Measurements from ENCODE around the gene CD300LG.
"Not testable (repeated sequence)": the region's sequence is repeated elsewhere in the genome, so short reads cannot be mapped to it uniquely, and the experiment has no call there.

CD300LG gene

DNA sequence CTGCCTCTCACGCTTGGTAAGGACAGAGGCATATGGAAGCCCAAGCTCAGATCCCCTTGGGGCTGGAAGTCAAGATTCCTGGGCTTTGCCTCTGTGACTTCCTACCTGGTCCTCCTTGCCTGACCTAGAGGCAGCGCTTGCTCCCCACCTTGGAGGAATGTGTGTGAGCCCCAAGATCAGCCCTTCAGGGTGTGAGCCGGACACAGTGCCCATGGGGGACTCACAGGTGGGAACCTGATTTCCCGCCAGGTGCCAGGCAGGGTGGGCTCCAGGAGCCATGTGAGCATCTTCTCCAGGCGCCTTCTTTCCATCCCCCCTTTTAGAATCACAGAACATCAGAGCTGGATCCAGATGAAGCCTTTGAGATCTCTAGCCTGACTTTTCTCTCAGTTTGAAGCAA lies 10.2 kb downstream of the CD300LG start:
- DNase-seq: no peak

DNA sequence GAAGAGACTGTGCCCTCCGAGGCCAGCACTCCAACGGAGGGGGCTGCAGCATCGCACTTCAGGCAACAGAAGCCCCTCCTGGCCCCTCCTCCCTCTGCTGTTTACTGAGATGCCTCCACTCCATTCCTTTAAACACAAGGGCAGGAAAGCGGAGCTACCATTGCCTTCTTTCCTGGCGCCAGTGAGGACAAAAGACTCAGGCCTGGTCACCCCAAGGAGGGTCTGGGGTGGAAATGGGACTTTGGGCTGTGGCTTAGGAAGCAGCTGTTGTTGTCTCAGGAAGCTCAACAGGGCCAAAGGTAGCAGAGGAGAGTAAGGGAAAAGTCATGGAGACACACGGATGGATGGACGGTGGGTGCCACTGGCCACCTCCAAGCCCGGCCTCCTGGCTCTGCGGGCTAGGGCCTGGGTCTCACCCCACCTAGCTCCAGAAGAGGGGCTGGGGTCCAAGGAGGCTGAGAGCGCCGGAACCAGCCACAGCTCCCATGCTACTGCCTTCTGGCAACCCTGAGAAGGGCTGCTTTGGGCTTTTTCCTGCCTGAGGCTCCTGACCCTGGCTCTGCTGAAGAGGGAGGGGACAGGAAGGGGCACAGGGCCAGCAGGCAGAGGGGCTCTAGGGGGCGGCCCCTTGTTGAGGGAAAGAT lies 11.1 kb downstream of the CD300LG start:
- DNase-seq: no peak

DNA sequence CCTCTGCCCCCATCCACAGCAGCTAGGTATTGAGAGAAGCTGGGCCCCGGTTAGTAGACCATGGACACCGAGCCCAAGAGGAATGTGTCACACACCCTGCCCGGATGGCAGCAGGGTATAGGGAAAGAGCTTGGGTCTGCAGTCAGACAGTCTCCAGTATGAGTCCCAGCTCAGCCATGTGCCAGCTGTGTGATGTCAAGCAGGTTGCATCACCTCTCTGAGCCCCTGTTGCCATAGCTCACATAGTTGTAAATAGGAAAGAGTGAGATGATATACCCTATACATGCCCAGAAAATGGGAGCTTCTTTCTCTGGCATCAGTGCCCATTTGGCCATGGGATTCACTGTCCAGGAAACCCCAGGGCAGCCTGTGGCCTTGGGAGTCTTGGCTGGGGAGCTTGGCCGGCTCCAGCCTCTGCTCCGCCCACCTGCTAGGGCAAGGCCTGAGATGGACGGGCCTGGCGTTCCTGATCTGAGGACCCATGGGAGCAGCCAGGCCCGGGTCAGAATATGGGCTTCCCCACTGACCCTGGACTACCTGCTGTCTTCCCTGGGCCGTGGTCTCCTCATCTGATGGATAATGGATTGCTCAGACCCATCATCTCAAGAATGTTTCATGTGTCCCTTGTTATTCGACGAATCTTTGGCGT lies 13.2 kb downstream of the CD300LG start:
- no peak for DNase-seq

DNA sequence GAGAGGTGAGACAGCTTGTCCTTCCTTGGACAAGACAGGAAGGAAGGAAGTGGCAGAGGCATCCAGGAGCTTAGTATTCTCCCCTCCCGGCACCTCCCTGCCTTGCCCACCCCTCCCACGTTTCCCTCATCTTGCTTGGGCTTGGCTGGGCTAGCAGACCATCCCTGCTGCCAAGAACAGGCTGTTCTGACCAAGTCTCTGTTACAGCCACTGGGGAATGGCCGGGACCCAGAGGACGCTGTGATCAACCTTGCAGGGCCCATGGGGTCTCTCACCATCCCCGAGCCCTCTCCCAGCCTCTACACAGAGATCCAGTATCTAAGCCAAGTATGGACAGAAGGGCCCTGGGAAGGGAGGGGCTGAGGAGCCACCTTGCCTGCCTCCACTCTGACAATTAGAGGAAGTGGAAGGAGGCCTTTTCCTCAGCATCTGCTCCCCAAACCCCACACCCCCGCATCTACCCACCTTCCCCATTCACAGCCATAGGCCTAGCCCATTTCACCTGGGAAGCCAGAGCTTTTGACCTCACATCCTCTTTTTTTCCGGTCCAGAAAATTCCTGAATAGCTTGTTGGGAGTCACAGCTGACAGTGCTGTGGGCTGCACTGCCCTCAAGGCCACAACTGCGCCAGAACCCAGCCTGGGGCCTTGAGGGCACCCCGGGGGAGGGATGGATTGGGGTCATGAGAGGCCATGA lies 14.1 kb downstream of the CD300LG start:
- DNase-seq: no peak

DNA sequence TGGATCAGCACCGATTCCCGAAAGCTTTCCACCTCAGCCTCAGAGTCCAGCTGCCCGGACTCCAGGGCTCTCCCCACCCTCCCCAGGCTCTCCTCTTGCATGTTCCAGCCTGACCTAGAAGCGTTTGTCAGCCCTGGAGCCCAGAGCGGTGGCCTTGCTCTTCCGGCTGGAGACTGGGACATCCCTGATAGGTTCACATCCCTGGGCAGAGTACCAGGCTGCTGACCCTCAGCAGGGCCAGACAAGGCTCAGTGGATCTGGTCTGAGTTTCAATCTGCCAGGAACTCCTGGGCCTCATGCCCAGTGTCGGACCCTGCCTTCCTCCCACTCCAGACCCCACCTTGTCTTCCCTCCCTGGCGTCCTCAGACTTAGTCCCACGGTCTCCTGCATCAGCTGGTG lies 15.0 kb downstream of the CD300LG start:
- no peak for DNase-seq

DNA sequence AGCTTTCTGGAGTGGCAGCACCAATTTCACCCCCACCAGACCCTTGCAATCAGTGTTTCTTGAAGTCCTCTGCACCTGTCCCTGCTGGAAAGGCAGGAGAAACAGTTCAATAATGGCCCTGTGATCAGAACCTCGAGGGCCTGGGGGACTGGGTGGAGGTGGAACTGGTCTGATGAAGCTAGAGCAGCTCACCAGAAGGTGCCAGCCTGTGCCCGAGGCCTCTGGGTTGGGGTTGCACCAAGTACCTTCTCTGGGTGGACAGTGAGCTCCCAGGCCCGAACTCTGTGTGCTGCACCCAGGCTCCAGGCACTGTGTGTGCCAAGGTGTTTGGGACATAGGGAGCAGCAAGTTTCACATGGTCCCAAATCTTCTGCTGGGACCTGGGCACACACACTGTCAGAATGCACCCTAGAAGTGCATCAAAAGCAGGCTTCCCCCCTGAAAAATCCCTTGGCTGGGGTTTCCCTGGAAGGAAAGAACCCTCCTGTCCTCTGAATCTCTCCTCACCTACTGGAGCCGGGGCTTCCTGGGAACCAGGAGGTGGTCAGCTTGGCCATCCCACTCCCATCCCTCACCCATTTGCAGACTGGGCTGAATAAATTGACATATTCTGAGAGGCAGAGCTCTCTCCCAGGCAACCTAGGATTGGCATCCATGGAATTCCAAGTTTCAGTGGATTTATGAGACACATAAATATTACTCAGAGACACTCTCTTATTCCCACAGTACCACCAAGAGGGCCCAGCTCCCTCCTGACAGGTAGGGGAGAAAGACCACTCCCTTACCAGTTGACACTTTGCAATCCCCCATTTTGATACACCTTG lies 17.4 kb downstream of the CD300LG start:
- DNase-seq: no peak

DNA sequence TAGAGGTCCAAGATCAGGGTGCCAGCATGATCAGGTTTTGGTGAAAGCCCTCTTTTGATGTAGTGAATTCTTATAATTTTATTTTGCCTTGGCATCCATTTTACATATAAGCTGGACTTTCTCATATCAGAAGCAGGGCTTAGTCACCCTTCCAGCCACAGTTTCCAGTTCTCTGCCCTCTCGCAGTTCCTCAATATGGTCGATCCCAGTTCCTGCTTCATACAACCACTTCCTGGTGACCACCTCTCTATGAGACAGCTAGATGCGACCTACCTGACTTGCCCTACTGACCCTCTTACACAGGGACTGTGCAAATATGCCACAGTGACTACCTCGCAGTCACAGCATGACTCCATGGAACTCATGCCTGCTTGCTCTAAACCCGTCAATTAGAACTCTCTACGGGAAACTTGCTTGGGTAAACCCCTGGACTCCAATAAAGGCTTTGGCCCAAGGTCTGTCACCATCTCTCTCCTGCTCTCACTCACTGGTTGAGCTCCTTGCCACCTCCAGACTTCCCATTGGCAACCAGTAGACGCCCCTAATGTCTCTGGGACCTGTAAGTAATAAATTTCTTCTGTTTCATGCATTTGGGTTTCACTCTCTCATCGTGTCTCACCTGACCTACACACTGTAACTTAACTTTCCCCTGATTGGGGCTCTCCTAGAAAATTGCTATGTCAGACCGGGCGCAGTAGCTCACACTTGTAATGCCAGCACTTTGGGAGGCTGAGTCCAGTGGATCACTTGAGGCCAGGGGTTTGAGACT lies 21.4 kb downstream of the CD300LG start:
- DNase-seq: no peak

DNA sequence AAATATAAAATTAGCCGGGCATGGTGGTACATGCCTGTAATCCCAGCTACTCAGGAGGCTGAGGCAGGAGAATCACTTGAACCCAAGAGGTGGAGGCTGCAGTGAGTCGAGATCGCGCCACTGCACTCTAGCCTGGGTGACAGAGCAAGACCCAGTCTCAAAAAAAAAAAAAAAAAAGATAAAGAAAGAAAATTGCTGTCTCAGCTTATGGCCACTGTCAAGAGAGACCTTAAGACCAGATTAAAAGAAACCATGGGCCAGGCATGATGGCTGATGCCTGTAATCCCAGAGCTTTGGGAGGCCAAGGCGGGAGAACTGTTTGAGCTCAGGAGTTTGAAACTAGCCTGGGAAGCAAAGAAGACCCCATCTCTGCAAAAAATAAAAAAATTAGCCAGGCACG lies 22.1 kb downstream of the CD300LG start:
- not testable (repeated sequence) for DNase-seq

DNA sequence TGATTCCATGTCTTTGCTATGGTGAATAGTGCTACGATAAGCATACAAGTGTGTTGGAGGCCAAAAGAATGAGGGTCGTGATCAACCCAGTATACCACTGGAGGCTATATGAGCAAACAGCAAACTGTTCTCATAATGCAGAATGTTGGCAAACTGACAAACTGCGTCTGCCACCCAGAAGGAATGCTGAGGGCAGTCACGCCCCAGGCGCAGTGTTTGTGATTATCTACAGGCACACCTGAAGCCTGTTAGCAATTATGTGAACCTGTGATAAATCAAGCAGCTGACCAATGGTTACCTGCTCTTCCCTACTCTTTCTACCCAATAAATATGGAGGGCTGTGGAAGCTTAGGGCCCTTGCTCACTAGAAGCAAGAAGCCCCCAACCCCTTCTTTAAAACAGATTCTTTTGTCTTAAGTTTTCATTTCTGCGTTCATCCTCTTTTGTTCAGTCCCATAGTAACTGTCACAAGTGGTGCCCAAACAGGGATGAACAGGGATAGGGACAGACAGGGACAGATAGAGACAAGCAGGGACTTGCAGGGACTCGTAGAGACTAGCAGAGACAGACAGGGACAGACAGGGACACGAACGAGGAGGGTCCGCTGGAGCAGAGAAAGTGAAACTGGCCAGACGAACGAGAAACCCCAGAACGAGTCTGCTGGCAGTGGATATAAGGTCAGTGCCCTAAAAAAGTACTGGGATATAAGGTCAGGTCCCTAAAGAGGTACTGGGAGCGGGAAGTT lies 25.1 kb downstream of the CD300LG start:
- DNase-seq: no peak

DNA sequence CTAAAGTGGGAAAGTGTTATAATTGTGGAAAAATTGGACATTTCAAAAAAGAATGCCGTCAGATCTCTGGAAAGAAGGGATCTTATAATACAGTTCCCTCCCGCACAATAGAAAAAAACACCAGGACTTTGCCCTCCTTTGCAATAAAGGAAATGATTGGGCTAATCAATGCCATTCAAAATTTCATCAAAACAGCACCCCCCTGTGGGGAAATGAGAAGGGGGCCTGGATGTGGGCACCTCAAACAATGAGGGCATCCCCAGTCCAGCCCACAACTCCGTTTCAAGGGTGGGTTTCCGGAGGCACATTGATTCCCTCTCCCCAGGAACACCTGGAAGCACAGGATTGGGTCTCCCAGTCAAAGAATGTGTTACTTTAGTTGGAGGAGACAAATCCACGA lies 26.1 kb downstream of the CD300LG start:
- DNase-seq: no peak

DNA sequence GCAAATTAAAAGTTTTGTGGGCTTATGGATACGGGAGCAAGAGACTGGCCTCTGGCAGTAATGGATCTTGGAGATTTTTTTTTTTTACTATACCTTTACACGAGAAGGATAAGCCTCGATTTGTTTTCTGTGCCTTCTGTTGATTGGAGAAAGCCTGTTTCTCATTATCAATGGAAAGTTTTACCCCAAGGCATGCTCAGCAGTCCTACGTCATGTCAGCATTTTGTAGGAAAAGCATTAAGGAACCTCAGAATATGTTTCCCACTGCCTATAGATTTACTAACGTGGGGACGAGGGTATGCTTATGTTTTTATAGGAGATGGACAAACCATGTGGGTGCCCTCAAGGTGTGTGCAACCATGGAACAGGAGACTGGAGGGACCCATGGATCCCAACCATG lies 26.8 kb downstream of the CD300LG start:
- no peak for DNase-seq

DNA sequence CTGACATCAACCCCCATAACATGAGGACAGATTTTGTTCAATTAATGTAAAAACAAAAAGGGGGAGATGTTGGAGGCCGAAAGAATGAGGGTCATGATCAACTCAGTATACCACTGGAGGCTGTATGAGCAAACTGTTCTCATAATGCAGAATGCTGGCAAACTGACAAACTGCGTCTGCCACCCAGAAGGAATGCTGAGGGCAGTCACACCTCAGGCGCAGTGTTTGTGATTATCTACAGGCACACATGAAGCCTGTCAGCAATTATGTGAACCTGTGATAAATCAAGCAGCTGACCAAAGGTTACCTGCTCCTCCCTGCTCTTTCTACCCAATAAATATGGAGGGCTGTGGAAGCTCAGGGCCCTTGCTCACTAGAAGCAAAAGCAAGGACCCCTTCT lies 27.3 kb downstream of the CD300LG start:
- DNase-seq: no peak

DNA sequence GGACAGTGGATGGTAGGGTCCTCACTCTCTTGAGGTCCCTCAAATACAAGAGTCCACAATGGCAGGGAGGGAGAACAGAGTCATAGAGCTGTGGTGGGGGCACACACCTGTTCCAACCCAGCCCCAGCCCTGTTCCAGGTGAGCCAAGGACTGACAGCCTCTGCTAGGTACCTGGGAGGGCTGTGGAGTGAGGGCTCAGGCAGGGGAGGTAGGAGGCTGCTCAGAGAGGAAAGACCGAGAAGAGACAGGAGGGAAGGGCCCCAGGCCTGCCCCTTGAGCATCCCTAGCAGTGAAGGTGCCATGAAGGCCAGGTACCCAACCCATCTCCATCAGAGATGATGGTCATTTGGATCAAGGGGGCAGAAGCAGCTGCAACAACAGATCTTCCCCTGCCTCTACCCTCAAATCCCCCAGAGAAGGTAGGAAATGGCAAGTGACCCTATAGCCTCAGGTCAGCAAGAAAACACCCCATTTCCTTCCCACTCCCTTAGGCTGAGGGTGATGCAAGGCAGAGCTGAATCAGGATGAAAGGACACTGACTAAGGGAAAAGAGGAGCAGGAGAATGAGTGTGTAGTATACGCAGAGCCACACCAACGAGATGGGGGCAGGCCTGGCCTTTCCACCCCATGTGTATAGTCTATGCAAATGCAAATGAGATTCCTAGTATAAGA lies 28.6 kb downstream of the CD300LG start:
- no peak for DNase-seq

DNA sequence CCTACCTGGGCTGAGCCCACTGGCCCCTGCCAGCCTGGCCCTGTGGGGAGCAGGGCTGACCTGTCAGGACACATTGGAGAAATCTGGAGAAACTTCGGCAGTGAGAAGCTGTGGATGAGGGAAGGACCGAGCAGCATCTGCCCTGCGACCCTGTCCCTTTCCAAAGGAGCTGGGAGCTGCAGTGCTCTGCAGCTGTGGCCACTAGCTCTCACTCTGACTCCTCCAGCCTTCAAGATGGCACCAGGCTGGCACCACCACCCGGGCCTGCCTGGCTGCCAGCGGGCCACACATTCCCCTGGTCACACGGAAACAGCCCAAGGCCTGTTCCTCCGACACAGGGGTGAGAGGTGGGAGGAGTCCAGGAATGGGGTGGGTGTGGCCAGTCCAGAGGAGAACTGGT lies 30.1 kb downstream of the CD300LG start:
- no peak for DNase-seq

DNA sequence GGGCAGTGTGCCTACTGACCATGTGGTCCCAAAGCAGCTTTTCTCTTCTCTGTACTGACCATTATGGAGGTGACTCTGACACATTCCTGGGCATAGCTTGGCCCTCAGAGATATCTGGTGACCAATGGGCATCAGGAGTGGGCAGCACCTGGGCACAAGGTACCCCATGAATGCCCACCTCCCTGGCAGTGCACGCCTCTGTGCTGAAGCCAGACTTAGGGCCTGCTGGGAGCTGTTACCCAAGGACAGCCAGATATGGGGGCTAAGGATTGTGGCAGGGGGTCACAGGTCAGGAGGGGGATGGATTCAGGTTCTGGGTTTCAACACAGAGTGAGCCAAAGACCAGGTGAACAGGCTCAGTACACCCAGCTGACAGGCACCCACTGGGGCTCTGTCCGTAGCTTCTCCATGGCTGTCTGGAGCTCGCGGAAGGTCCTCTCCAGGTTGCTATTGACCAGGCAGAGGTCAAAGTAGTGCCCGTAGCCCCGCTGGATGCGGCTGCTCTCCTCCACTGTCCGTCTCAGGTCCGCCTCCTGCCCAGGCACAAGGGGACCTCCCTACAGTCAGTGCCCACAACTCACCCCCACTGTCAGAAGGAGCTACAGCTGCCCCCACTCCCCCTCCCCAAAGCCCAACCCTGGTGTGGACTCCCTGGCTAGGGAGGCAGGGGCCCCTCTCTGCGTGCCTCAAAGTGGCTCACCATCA lies 30.6 kb downstream of the CD300LG start:
- no peak for DNase-seq

DNA sequence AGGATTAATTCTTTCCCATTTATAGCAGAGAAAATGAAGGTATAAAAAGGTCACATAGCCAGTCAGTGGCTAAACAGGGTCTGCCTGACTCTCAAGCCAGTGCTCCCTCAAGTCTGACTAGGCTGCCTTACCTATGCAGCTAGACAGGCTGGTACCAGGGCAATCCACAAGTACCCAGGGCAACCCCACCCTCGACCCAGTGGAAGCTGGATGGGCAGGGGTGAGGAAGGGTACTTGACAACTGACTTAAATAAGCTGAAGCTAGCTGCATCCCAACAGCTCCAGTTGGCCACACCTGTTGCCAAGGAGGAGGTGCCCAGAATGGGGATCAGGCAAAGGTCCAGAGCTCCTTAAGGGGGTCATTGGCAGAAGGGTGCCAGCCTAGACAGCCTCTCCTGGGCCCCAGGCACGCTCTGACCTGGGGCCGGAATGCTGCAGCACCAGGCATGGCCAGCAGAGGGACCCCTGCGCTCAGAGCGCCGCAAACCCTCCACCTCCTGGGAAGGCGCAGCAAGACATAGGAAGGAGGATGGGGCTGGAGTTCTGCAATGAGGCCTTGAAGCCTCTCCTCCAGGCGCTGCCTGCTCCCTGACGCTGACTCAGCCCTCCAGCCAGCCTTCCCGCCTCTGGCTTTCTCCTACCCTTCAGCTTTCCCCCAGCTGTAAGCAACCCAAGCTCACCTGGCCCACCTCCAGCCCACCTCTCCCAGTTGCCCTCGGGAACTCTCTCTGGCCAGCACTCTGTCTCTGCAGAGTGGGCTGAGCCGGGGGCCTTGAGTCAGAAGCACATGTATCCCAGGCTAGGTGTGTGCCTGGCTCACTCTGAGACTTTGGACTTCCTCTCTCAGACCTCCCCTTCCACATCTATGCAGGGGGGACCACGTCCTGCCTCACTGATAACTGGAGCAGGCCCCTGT lies 31.5 kb downstream of the CD300LG start:
- peak; percentile 59 to 75 for DNase-seq

DNA sequence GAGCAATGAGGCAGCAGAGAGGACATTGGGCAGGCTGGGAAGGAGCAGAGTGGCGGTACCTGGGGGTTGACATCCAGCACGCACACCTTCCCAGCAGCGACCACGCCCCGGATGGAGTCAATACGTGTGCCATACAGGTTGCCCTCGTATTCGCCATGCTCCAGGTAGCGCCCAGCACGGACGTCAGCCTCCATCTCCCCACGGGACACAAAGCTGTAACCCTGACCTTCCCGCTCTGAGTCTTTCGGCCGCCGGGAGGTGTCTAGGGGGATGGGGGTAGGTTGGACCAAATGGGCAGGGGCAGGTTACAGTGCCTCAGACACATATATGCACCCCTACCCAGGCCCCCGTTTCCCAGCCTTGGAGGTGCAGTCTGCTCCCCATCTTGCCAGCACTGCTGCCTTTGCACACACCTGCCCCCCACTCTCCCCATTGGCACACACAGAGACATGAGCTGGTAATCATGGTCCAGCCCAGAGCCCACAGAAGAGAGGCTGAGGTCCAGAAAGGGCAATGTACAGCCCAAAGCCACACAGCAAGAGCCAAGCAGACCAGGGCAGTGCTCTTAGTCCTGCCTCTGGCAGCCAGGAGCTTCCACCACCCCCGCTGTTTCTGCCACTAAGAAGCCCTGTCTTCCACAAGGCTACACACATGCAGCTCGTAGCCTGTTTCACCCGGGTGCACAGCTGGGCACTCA lies 32.9 kb downstream of the CD300LG start:
- DNase-seq: no peak

DNA sequence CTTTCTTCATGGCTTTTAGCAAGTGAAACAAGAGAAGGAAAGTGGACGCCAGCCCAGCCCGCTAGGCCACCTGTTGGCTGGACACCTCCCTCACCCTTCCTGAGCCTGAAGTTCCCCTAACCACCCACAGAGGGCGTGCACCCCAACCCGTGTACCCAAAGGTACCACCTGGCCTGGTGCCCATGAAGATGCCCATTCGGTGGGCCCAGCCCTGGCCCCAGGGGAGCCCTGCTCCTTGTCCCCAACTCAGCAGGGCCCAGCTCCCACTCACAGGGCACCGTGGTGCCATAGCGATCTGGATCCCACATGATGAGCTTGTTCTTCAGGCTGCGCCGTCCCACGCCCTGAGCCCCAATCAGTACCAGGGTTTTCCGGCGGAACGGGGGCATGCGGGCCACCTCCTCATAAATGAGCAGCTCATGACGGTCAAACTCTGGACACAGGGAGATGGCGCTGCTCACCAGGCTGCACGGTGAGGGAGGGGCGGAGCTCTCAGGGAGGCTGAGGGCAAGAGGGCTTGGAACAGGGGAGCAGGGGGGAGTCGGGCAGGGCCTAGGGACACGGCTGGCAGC lies 33.5 kb downstream of the CD300LG start:
- DNase-seq: peak; percentile 15 to 18

DNA sequence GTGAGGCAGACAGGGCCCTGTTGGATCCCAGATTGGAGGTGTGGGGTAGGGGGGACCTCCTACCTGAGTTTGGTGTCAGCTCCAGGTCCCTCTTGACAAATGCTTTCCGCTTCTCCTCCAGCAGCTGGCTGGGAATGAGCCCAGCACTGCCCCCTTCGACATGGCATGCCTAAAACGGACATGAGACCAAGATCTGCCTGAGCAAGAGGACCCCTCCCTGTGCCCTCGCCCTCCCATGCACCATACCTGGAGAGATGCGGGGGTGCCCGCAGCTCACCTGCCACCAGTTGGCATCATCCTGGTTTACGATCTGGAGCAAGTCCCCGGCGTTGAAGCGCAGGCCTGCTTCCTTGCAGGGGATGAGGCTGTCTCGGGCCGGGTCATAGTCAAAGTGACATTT lies 34.2 kb downstream of the CD300LG start:
- DNase-seq: no peak
